Esophagus muscularis mucosa (tissue), 4 donors: ENCODE results near the gene IL23R. TPM values are rescaled to one million over a fixed set of nuclear protein-coding genes. Genes with fewer than 3 reads are reported as not detected.

ENCODE experiments used
- DNase-seq: peaks from one replicate; pipeline ENCODE4 v3.0.0-alpha.2; 2017; ENCODE audit errors: extremely low spot score
- H3K27ac ChIP-seq, 4 donors: fragments of 200-600 bp; sonication (generic); replicated peaks in 1 of 4; 1 replicate in 3 of 4; 2 replicates in 1 of 4; pipeline ENCODE4 v1.5.1; 2016 to 2019; ENCODE audit warnings: mild to moderate bottlenecking in 1 of 4
- H3K27me3 ChIP-seq, 4 donors: fragments of 200-600 bp; sonication (generic); one replicate each; pipeline versions ENCODE4 v1.5.1 to v1.6.0; 2016 to 2019
- H3K36me3 ChIP-seq, 4 donors: fragments of 200-600 bp; sonication (generic); one replicate each; pipeline ENCODE4 v1.5.1; 2016 to 2019
- H3K4me1 ChIP-seq, 4 donors: fragments of 200-600 bp; sonication (generic); one replicate each; pipeline ENCODE4 v1.5.1; 2016 to 2019
- H3K4me3 ChIP-seq, 4 donors: fragments of 200-600 bp; sonication (generic); 1 replicate in 2 of 4; 2 replicates in 2 of 4; pipeline ENCODE4 v1.5.1; 2016 to 2019; ENCODE audit warnings: mild to moderate bottlenecking in 4 of 4, moderate library complexity in 1 of 4
- H3K9me3 ChIP-seq, 4 donors: fragments of 200-600 bp; sonication (generic); 1 replicate in 3 of 4; 2 replicates in 1 of 4; pipeline ENCODE4 v1.5.1; 2016 to 2019
- EP300 ChIP-seq: sonication (generic); formaldehyde crosslinking; IDR thresholded peaks from one replicate; pipeline ENCODE4 v1.6.1; 2017; ENCODE audit warnings: antibody characterized with exemption
- POLR2A ChIP-seq: fragments of 450-650 bp; IDR thresholded peaks from one replicate; pipeline ENCODE4 v1.6.1; 2017; ENCODE audit warnings: antibody characterized with exemption, moderate library complexity, mild to moderate bottlenecking, low read depth
- POLR2AphosphoS5 ChIP-seq, 2 donors: sonication (generic); formaldehyde crosslinking; IDR thresholded peaks; one replicate each; pipeline ENCODE4 v1.6.1; 2017; ENCODE audit warnings: antibody characterized with exemption in 2 of 2
- WGBS: methylation state at CpG from one replicate; pipeline ENCODE4 v1.1.5; 2018; 5-methylcytosine and 5-hydroxymethylcytosine counted together
- intact Hi-C: fragments of 100-400 bp; cut with DNase I; formaldehyde crosslinking; loops from one replicate; pipeline ENCODE4 v1.15.1; 2023
- total RNA-seq, 4 donors: library from RNA; depleted of rRNA; stranded (reverse); fragments of >200 nt; gene quantifications; one replicate each; pipeline versions ENCODE4 v1.1.0 to v1.2.1, GENCODE V29; 2016
- TF ChIP-seq, protein P1 (sequence below), 3 experiments: fragments of 200-600 bp in 2 of 3; fragments of 450-650 bp in 1 of 3; sonication (generic) in 2 of 3; IDR thresholded peaks; one replicate each; pipeline ENCODE4 v1.5.1; 2017 to 2019; ENCODE audit warnings: antibody characterized with exemption in 3 of 3, mild to moderate bottlenecking in 2 of 3, moderate library complexity in 1 of 3

The IL23R gene
- total RNA-seq, 4 donors from 2014 or later: not detected

DNA sequence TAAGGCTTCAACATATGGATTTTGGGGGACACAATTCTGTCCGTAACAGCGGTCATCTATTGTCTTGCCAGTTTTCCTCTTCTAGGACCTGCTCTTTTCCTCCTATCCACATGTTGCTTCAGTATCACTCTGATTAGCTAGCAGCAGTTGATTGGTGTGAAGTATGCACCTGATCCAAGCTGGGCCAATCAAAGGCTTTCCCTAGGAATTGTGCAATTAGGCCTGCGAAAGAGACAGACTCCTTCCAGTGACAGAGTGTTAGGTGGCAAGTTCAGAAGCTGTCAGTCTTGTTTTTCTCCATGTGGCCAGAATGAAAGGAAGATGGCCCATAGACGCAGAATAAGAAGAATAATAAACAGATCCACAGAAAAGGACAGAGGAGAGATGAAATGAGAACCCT lies 107.3 kb downstream of the IL23R start:
- no peak overlapping the region for H3K4me3 ChIP-seq
- peaks cover 0 to 7% (median 2%) of the 10 kb centered on the region in 4 donors for H3K9me3 ChIP-seq
- no peak for TF ChIP-seq EP300
- TF ChIP-seq POLR2A: no peak
- TF ChIP-seq POLR2AphosphoS5 (IDR thresholded peaks at IDR 0.05): no peak
- TF ChIP-seq, protein P1, sequence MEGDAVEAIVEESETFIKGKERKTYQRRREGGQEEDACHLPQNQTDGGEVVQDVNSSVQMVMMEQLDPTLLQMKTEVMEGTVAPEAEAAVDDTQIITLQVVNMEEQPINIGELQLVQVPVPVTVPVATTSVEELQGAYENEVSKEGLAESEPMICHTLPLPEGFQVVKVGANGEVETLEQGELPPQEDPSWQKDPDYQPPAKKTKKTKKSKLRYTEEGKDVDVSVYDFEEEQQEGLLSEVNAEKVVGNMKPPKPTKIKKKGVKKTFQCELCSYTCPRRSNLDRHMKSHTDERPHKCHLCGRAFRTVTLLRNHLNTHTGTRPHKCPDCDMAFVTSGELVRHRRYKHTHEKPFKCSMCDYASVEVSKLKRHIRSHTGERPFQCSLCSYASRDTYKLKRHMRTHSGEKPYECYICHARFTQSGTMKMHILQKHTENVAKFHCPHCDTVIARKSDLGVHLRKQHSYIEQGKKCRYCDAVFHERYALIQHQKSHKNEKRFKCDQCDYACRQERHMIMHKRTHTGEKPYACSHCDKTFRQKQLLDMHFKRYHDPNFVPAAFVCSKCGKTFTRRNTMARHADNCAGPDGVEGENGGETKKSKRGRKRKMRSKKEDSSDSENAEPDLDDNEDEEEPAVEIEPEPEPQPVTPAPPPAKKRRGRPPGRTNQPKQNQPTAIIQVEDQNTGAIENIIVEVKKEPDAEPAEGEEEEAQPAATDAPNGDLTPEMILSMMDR (IDR thresholded peaks at IDR 0.05): no peak
- no peaks in the 10 kb centered on the region for H3K27me3 ChIP-seq
- no peak for DNase-seq
- WGBS: 84% methylated on average over 4 of the region's 4 CpGs
- intact Hi-C loops: no loop called here
- no peak overlapping the region for H3K27ac ChIP-seq
- no peaks in the 10 kb centered on the region for H3K4me1 ChIP-seq
- no peaks in the 10 kb centered on the region for H3K36me3 ChIP-seq

DNA sequence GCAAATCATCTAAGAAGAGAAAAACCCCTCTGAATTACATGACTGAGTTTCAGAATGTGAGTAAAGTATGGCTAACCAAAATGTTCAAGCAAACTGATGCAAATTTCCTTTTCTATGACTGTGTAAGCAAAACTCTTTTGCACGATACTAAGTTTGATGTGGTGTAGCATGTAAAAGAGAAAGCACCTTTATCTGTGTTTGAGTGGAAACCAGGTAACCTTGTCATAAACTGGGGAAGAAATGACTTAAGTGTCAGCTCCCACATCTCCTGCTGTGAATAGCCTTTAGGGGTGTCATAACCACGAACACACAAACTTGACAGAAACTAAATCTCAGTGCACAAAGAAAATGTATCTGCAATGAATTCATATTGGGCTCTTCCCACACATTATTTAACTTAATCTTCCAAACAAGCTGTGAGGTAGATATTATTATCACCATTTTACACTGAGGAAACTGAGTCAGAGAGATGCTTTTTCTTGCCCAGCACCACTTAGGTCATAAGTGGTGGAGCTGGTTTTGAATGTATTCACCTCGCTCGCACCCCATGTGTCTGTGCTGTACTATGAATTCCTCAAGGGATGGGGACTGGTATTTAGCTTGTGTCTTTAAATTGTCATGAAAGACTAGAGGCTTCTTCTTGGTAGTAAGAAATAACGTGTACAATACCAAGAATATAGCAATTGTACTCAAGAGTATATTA lies 108.5 kb downstream of the IL23R start:
- 84% methylated on average over 5 of the region's 5 CpGs for WGBS
- no peak for DNase-seq
- Histone ChIP-seq H3K9me3 (peaks cover 0 to 7% (median 2%) of the 10 kb centered on the region in 4 donors), H3K27ac (no peak overlapping the region), H3K27me3 (no peaks in the 10 kb centered on the region), H3K36me3 (no peaks in the 10 kb centered on the region), H3K4me1 (no peaks in the 10 kb centered on the region), H3K4me3 (no peak overlapping the region)
- no peak for TF ChIP-seq POLR2AphosphoS5 (IDR thresholded peaks at IDR 0.05)
- no peak for TF ChIP-seq EP300
- no peak for TF ChIP-seq POLR2A
- TF ChIP-seq, protein P1 (IDR thresholded peaks at IDR 0.05): no peak
- intact Hi-C loops: no loop called here

DNA sequence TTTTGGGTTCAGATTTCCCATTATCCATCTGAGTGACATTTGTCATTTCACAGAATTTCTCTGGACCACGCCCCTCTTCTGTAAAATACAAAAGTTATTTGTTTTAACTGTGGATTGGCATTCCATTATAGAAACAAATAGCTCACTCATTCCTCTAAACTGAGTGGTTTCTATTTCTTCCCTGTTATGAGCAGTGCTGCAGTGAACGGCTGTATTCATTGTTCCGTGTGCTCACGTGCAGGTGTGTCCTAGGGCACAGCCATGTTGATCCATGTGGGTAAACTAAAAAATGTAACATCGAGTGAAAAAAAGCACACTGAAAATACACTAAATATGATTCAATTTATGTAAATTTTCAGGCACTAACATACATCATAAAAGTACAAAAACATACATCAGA lies 114.4 kb downstream of the IL23R start:
- no peaks in the 10 kb centered on the region for H3K9me3 ChIP-seq
- intact Hi-C loops: no loop called here
- no peak overlapping the region for H3K4me3 ChIP-seq
- no peak for TF ChIP-seq POLR2A
- no peaks in the 10 kb centered on the region for H3K4me1 ChIP-seq
- 80% methylated on average over 5 of the region's 5 CpGs for WGBS
- no peaks in the 10 kb centered on the region for H3K27me3 ChIP-seq
- no peak overlapping the region for H3K27ac ChIP-seq
- no peaks in the 10 kb centered on the region for H3K36me3 ChIP-seq
- no peak for DNase-seq

DNA sequence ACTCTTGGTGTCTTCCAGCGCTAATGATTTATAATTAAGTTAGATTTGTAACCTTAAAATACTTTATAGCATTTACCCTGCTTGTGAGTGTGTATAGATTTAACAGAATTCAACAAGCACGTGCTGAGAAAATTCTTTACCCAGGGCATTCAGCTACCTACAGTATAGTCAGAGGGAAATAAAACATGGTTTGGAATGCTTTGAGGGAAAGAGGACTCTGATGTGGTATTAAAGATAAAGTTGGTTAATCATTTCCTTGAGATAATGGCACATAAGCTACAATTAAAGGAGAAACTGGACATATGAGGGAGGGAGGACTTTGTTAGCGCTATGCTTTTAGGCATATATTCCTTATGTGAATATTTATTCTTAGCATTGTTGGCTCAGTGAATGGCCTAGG lies 115.0 kb downstream of the IL23R start:
- DNase-seq: no peak
- H3K9me3 ChIP-seq: no peaks in the 10 kb centered on the region
- H3K4me3 ChIP-seq: no peak overlapping the region
- 78% methylated on average over 3 of the region's 3 CpGs for WGBS
- no peaks in the 10 kb centered on the region for H3K36me3 ChIP-seq
- no peak overlapping the region for H3K27ac ChIP-seq
- no peaks in the 10 kb centered on the region for H3K4me1 ChIP-seq
- TF ChIP-seq POLR2AphosphoS5 (IDR thresholded peaks at IDR 0.05) (no peak), POLR2A (no peak), EP300 (no peak)
- TF ChIP-seq, protein P1 (IDR thresholded peaks at IDR 0.05): no peak
- intact Hi-C loops: no loop called here
- H3K27me3 ChIP-seq: no peaks in the 10 kb centered on the region

DNA sequence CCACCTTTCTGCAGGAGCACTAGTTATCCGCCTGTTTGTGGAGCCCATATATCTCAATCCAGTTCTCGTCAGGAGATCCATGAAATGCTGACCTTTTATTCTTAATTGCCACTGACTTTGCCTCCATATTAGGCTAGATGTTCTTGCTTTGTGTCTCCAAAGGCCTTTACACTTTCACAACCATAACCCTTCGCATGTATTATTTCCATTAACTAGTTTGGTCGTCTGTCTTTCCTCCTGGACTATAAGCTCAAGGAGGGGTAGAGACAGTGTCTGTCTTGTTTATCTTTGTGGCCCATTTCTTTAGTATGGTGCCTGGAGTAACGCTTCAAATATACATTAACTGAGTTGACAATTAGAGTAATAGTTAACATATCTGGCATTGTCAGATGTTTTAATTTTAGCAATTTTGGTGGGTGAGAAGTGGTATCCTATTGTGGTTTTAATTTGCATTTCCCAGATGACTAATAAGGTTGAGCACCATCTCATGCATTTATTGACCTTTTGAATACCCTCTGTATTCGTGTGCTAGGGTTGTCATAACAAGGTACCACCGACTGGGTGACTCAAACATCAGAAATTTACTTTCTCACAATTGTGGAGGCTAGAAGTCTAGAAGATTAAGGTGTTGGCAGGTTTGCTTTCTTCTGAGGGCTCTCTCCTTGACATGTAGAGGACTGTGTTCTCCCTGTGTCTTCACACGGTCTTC lies 119.7 kb downstream of the IL23R start:
- Histone ChIP-seq H3K27ac (no peak overlapping the region), H3K9me3 (peaks cover 0 to 5% (median 0%) of the 10 kb centered on the region in 4 donors), H3K4me3 (no peak overlapping the region), H3K4me1 (no peaks in the 10 kb centered on the region), H3K36me3 (no peaks in the 10 kb centered on the region), H3K27me3 (no peaks in the 10 kb centered on the region)
- intact Hi-C loops: no loop called here
- 85% methylated on average over 8 of the region's 8 CpGs for WGBS
- DNase-seq: no peak
- TF ChIP-seq POLR2AphosphoS5 (IDR thresholded peaks at IDR 0.05): no peak
- TF ChIP-seq, protein P1 (IDR thresholded peaks at IDR 0.05): no peak
- TF ChIP-seq EP300: no peak
- no peak for TF ChIP-seq POLR2A
